ENCODE results near the gene ISL2. TPM values are rescaled to one million over a fixed set of nuclear protein-coding genes. Genes with fewer than 3 reads are reported as not detected.

The ISL2 gene
- 1.6 and 2.4 TPM in 2 replicates for total RNA-seq

GRCh38 chr15:76336254-76337058 lies at the start of gene ISL2:
TSS of gene ISL2 (plus strand) at chr15:76336773. CDS start at chr15:76336884, 111 bp downstream.

GRCh38 chr15:76311100-76311953 lies 25.2 kb upstream of the ISL2 start, which contains the start of gene ETFA:
TSS of gene ETFA (minus strand) at chr15:76311469. CDS start at chr15:76311388, 81 bp downstream.

Other genes starting within 250 kb of the ISL2 start
- 75.5 and 85.6 TPM in 2 replicates for gene ETFA, start 25.3 kb upstream of the ISL2 start, total RNA-seq